Inferior parietal cortex (tissue), 1 donor: ENCODE data around the gene NFKBIZ.
"Not testable (repeated sequence)": the region's sequence is repeated elsewhere in the genome, so short reads cannot be mapped to it uniquely, and the experiment has no call there.

ENCODE experiments used
- DNase-seq: peaks from one replicate; pipeline ENCODE4 v3.0.0-alpha.2; 2016; ENCODE audit errors: extremely low spot score

The NFKBIZ gene

DNA sequence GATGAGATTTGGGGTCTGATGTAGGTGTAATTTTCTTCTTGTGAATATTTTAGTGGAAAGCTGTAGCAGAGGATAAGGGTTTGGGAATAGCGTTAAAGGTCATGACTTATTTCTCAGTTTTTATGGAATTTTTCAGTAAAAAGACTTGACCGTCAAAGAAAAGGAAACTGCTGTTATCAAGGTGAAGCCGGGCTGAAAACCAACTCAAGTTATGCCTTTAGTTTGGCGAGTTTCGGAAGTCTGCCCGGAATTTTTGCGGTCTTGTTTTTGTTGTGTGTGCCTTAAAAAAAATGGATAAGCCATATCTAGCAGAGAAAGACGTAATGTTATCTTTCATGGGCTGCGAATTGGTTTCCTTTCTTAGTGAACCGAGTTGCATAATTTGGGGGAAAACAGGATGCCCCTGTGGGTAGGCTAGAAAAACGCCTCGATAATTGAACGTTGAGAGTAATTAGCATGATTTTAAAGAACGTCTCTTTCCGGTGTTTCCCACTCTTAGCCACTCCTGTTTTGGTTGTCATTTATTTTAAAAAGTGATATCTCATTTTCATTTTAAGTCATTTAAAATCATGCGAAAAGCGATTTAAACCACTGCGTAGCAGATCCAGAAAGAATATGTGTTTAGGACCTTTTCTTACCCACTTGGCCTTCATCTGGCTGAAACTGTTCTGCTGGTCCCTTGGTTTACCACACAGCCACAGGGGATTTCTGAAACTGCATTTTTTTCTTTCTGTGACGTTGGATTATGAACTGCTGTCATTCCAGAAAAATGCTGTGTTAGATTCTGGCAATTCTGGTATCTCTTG lies 1.1 kb downstream of the NFKBIZ start:
- peak; percentile 25 for DNase-seq

DNA sequence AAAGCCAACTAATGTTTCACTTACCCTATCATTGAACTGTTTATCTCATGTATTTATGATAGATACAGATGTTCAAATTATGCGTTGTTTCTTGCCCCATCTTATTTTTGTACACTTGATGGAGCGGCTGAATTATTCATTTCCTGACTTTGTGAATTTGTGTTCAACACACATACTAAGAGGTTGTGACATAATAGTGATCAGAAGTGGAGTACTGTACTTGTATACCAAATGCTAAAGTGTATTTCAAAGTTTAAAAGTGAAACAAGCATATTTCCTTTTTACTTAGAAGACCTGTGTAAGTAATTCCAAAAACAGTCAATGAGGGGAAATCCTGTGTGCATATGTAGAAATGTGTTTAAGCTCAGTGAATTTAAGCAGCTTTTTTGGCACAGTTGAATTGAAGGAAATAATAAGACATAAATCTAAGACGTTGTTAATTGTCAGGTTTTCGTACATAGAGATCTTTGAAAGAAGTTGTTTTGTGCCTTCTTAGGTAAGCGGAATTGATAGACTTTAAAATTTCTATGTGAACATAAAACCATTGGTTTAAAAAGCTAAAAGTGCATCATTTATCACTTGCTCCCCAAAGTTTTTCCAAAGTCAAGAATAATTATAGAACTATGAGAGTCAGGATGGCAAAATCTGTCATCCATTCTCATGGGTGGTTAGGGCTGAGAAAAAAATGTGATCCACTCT lies 1.9 kb downstream of the NFKBIZ start:
- no peak for DNase-seq

DNA sequence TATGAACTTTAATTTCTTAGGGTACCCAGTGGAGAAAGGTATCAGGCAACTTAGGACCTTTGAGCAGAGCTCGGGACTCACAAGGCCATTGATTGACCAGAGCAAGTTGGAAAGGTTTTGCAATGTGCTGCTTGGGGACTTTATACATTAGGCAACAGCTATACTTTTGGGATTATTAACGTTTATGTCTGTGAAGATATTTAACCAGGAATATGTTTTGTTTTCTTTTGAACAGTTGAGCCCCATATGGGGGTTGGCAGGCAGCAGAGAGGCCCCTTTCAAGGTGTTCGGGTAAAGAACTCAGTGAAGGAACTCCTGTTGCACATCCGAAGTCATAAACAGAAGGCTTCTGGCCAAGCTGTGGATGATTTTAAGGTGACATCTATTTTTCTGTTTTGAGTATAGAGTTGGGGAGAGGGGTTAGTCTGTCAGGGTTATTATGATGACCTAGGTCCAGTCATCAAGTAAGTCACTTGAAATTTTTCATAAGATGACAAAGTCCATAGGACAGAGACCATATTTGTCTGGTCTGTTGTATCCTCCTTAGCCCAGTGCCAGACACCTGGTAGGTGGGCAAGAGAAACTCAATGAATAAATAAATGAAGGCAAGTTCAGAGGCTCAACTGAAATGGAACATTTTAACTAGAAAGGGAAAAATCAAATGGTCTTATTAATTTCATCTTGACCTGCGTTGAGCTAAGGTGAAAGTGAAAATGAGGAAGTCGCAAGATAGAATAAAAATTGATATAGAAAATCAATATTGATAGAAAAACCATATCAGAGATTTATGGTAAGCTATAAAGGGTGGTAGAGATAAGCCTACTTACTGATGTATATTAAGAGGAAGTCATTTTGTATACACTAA lies 2.8 kb downstream of the NFKBIZ start:
- DNase-seq: no peak

DNA sequence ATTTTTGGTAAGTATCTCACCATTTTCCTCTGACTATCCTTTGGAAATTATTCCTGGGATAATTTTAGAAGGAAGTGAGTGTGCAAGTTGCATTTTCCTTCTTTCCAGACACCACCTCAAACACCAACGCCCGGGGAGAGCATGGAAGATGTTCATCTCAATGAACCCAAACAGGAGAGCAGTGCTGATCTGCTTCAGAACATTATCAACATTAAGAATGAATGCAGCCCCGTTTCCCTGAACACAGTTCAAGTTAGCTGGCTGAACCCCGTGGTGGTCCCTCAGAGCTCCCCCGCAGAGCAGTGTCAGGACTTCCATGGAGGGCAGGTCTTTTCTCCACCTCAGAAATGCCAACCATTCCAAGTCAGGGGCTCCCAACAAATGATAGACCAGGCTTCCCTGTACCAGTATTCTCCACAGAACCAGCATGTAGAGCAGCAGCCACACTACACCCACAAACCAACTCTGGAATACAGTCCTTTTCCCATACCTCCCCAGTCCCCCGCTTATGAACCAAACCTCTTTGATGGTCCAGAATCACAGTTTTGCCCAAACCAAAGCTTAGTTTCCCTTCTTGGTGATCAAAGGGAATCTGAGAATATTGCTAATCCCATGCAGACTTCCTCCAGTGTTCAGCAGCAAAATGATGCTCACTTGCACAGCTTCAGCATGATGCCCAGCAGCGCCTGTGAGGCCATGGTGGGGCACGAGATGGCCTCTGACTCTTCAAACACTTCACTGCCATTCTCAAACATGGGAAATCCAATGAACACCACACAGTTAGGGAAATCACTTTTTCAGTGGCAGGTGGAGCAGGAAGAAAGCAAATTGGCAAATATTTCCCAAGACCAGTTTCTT lies 3.9 kb downstream of the NFKBIZ start:
- DNase-seq: no peak

DNA sequence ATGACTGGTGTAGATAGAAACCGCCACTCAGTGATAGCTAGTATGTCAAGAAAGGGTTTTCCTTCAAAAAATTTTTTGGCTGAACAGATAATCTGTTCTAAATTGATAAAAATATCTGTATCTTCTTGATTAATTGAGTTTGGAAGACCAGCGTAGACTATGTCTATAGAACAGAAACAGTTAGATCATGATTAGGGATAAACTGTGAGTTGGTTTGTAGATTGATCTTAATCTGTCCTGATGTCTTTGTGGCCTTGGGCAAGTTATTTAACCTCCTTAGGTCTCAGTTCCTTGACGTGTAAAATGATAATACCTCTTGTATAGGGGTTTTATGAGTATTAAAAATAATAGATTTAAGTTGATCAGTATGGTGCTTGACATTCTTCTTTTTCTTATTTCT lies 4.7 kb downstream of the NFKBIZ start:
- DNase-seq: no peak

DNA sequence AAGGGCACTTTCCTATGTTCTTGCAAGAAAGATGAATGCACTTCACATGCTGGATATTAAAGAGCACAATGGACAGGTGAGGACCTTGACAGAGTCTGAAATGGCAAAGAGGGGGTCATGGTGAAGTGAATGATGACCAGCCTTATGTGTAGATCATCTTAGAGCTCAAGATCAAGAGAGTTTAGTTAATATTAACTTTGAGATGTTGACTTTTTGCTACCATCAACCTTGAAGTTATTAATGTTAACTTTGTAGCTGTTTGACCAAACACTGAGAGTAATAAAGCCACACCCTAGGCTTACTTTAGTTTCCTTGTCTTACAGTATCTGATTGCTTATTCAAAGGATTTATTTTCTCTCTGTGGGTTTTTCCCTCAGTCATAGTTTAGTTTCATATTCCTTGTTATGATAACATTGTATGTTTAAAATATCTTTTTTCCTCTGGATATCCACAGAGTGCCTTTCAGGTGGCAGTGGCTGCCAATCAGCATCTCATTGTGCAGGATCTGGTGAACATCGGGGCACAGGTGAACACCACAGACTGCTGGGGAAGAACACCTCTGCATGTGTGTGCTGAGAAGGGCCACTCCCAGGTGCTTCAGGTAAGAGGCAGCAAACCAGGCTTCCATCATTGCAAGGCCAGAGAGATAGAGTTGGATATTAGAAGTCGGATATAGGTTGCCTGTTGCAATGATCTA lies 5.4 kb downstream of the NFKBIZ start:
- no peak for DNase-seq

DNA sequence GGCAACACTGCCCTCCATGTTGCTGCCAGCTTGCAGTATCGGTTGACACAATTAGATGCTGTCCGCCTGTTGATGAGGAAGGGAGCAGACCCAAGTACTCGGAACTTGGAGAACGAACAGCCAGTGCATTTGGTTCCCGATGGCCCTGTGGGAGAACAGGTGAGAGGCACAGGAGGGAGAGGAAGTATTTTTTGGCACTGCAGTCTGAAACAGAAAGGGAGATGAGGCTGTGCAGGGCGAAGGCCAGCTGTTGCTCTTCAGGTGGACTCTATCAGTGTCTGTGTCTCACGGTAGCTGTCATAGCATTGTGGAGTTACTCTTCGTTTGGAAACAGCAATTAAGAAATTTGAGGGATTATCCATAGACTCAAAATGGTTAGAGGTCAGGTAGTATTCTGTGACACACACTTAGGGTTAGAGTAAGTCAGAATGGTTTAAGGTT lies 8.0 kb downstream of the NFKBIZ start:
- no peak for DNase-seq

DNA sequence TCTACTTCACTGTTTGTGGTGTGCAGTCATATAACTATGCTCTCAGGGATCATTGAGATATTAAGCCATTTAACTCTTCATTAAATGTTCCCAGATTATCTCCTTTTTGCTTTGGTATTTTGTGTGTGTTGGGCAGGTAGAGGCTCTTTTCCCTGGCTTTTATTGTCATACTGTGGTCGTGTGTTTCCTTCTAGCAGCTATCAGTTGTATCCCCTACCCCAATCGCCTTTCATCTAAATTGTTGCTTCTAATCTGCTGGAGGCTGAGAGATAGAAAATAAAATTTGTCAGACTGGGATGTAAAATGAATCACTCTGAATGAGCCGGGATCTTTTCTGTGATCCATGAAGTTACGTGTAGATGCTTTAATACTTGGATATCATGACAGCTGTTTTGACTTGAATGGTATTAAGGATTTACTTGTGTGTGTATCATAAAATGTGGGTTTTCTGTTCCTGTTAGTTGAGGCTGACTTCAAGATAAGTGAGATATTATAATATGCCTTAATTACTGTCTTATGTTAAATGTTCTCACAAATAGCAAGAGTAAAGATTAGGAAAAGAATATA lies 9.2 kb downstream of the NFKBIZ start:
- no peak for DNase-seq

DNA sequence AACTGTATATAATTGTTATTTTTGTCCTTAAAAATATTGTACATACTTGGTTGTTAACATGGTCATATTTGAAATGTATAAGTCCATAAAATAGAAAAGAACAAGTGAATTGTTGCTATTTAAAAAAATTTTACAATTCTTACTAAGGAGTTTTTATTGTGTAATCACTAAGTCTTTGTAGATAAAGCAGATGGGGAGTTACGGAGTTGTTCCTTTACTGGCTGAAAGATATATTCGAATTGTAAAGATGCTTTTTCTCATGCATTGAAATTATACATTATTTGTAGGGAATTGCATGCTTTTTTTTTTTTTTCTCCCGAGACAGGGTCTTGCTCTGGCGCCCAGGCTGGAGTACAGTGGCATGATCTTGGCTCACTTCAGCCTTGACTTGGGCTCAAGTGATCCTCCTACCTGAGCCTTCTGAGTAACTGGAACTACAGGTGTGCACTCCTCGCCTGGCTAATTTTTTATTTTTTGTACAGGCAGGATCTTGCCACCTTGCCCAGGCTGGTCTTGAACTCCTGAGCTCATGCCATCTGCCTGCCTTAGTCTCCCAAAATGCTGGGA lies 10.7 kb downstream of the NFKBIZ start:
- no peak for DNase-seq

DNA sequence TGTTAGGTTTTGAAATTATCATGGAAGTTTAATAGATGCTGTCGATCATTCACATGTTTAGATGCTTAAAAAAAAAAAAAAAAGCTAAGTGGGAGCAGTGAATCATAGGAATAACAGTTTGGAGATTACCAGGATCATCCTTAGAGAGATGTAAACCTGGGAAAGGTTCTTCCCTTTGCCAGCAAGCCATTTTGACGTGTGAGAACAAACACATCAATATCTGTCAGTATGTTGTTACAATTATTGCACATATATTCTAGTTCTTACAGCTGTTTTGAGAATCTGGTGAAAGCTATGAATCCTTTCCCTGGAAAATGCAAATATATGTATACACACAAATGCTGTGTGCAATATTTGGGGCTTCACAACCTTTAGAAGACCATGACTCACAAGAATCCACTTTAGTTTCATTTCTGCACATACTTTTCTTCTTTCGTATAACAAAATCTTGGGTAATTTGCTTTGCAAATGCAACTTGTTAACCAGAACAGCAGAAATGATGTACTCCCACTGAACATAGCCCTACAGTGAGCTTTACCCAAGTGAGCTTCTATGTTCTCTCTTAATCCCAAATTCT lies 12.0 kb downstream of the NFKBIZ start:
- no peak for DNase-seq

DNA sequence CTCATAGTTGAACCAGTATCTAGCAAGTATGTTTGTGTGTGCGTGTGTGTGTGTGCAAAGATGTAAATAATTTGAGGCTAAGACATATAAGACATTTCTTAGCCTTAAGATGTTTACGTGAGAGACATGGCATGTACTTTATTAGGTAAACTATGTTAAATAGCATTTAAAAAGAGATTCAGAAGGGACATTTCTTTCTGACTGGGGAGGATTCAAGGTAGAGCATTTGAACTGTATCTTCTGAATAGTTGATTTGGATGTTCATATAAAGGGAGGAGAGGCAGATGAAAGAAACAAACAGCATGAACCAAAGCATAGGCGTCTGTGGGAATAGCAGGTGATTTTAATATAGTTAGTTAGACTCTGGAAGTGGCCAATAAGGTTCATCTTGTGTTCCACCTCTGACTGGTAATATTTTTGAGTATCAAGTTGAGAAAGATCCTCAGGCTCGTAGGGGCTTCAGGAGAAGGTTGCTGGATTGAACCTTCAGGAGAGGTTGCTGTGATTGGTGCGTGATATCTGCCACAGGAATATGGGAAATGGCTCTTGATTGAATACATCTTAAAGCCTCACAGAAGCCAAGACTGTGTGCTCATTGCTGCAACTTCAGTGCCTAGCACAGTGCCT lies 12.6 kb downstream of the NFKBIZ start:
- no peak for DNase-seq

DNA sequence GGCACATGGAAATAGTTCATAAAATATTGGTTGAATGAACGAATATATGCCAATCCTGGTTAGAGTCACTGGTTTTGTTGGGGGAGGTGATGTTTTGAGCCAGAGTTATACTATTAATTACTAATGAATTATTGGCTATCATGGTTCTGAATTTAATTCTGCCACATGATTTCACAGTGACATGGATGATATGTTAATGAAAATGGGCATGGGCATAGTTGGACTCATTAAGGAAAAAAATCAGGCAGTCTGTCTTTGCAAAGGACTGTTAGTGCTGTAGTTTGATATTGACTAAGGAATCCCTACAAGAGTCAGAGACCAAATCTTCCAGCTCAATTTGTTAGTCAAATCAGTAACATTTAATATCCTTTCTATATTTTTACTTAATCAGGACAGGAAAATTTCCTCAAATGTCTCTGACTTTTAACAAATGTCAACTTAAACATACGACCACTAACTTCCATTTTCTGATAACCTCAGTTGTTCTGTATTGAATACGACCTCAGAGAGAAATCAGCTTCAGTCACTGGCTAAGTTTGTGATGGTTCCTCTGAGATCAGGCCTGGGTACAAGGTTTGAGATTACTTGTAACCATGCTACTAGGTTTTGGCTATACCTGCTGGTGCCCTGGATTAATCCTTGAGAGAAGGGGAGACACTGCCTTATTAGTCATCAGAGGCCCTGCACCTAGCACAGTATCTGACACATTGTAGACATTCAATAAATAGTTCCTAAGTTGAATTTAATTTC lies 13.3 kb downstream of the NFKBIZ start:
- DNase-seq: no peak

DNA sequence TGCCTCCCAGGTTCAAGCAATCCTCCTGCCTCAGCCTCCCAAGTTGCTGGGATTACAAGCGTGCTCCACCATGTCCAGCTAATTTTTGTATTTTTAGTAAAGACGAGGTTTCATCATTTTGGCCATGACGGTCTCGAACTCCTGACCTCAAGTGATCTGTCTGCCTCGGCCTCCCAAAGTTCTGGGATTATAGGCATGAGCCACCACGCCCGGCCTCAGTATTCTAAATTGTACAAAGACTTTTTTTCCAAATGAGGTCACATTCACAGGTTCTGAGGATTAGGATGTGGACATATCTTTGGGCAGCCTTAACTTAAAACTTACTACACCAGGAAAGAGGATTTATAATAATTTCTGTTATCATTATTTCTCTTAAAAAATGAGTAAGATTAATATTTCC lies 15.6 kb downstream of the NFKBIZ start:
- not testable (repeated sequence) for DNase-seq

DNA sequence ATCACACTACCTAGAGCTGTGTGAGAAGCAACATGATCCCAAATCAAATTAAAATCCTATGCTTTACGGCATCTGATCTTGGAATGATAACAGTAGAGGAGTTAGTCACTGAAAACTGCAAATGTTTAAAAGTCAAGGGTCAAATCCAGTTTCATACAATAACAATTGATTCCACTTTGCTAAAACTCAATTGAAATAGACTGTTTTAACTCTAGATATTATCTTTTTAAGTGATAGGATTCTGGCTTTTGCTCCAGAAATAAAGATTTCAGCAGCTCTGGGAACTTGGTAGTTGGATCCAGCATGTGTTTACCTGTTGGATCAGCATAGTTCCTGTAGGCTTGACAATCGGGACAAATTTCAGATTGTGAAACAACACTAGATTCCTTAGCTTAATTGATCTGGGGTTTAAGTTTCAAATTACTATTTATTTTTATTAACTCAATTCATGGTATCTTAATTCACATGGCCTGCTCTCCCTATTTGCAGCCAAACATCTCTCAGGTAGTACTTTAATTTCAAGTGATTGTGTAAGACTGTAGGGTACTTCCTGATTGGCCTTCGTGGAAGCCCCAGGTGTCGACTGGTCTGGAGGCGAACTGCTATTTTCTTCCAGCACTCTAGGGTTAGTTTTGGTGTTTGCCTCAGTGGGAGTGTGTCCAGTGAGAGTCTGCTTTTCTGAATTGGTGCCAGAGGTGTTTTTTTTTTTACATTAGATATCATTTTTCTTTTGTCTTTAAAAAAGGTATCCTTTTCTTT lies 16.6 kb downstream of the NFKBIZ start:
- no peak for DNase-seq

DNA sequence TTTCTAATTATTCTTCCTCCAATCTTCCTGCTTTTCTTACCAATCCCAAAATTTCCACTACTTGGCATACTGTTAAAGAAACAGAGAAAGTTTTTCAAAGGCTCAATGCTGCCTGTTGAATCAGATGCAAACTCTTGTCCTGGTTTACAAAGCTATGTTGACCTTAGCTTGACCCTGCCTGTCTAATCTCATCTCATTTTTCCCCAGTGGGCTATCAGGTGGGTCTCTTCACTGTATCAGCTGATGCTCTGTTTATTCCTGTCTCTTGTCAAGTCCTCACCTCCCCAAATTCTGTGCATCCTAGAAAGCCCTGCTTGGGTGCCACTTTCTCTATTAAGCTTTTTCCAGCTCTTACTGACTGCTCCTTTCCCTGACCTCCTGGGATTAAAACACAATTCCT lies 18.2 kb downstream of the NFKBIZ start:
- no peak for DNase-seq

DNA sequence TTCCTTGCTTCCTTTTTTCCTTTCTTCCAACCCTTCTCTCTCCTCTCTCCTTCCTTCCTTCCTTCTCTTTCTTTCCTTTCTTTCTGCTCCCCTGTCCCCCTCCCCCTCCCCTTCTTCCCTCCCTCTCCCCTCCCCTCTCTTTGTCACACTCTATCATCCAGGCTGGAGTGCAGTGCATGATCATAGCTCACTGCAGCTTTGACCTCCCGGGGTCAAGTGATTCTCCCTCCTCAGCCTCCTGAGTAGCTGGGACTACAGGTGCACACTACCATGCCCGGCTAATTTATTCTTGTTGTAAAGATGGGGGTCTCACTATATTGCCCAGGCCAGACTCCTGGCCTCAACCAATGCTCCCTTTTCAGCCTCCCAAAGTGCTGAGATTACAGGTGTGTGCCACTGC lies 18.7 kb downstream of the NFKBIZ start:
- DNase-seq: no peak

DNA sequence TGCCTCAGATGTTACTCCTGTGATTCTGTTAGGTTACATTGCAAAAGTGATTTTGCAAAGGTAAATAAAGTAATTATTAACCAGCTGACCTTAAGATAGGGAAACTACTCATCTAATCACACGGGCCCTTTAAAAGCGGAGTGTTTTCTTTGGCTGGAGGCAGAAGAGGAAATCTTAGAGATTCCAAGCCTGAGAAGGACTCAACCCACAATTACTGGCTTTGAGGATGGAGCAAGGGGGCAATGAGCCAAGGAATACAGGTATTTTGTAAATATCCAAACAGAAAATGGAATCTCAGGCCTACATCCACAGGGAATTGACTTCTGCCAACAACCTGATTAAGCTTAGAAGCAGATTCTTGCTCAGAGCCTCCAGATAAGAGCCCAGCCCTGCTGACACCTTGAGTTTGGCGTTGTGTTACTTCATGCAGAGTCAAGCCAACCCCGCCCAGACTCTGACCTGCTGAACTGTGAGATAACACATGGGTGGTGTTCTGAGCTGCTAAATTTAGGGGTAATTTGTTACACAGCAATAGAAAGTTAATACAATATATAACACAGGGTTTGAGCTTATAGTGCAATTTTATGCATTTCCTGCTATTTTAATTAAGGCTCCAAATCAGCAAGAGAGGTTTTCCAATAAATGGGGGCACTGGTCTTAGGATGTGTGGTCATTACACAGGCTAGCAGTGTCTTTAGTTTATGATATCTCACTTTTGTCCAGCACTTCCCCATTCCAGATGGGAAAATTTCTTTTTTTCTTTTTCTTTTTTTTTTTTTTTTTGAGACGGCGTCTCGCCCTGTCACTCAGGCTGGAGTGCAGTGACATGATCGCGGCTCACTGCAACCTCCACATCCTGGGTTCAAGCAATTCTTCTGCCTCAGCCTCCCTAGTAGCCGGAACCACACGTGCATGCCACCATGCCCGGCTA lies 19.5 kb downstream of the NFKBIZ start:
- DNase-seq: no peak
